Fibroblast of mammary gland (primary cell): Measurements from ENCODE around the gene ENGASE.

ENCODE experiments used
- DNase-seq: peaks from one replicate; pipeline ENCODE4 v3.0.0-alpha.2; 2010; ENCODE audit warnings: low read depth
- H3K4me3 ChIP-seq: 2 replicates; pipeline ENCODE4 v1.5.1; 2011; ENCODE audit warnings: low read depth, mild to moderate bottlenecking, low read length, moderate library complexity; ENCODE audit not compliant: control insufficient read depth
- CTCF ChIP-seq: conservative IDR thresholded peaks from 2 replicates; pipeline ENCODE4 v1.5.1; 2011; ENCODE audit warnings: low read depth, low read length, inconsistent platforms; ENCODE audit not compliant: control insufficient read depth, insufficient read depth

ENGASE gene

GRCh38 chr17:79054200-79054960, 20.2 kb upstream of the ENGASE start:
- no peak overlapping the region for H3K4me3 ChIP-seq
- DNase-seq, result no peak
- TF ChIP-seq CTCF, result no peak

- H3K4me3 ChIP-seq, result no peak overlapping the region
- TF ChIP-seq CTCF, result no peak
- no peak for DNase-seq
Observed at GRCh38 chr17:79055197-79055596, 19.4 kb upstream of the ENGASE start.

GRCh38 chr17:79057737-79058385, 16.8 kb upstream of the ENGASE start:
- no peak for DNase-seq
- H3K4me3 ChIP-seq, result no peak overlapping the region
- no peak for TF ChIP-seq CTCF

GRCh38 chr17:79062691-79063090, 11.9 kb upstream of the ENGASE start:
- DNase-seq, result no peak
- H3K4me3 ChIP-seq, result no peak overlapping the region
- no peak for TF ChIP-seq CTCF

- no peak for DNase-seq
- H3K4me3 ChIP-seq, result no peak overlapping the region
- no peak for TF ChIP-seq CTCF
Observed at GRCh38 chr17:79064026-79064425, 10.6 kb upstream of the ENGASE start.

- DNase-seq, result peak; percentile 54
- peak; percentile 55 for TF ChIP-seq CTCF
- H3K4me3 ChIP-seq, result no peak overlapping the region
Observed at GRCh38 chr17:79065105-79065670, 9.4 kb upstream of the ENGASE start.
